Mononuclear cell (primary cell): ENCODE data around the gene DUSP10. TPM values are rescaled to one million over a fixed set of nuclear protein-coding genes. Genes with fewer than 3 reads are reported as not detected.

Experiments
- H3K27me3 ChIP-seq: 2 replicates; pipeline ENCODE4 v1.6.0; 2011; ENCODE audit warnings: low read length, control low read depth; ENCODE audit not compliant: insufficient read depth
- H3K4me1 ChIP-seq: 2 replicates; pipeline ENCODE4 v1.5.1; 2011; ENCODE audit warnings: mild to moderate bottlenecking, low read length, control low read depth; ENCODE audit not compliant: insufficient read depth
- H3K4me3 ChIP-seq: 2 replicates; pipeline ENCODE4 v1.5.1; 2011; ENCODE audit warnings: mild to moderate bottlenecking, low read length, moderate library complexity
- H3K9me3 ChIP-seq: 2 replicates; pipeline ENCODE4 v1.5.1; 2011; ENCODE audit warnings: low read depth, mild to moderate bottlenecking, control low read depth, low read length
- total RNA-seq: library from RNA; depleted of rRNA; stranded (reverse); fragments of >200 nt; gene quantifications from one replicate; pipeline ENCODE4 v1.2.3, GENCODE V29; 2012

DUSP10 gene
- total RNA-seq, 1 donor: 104 TPM

DNA sequence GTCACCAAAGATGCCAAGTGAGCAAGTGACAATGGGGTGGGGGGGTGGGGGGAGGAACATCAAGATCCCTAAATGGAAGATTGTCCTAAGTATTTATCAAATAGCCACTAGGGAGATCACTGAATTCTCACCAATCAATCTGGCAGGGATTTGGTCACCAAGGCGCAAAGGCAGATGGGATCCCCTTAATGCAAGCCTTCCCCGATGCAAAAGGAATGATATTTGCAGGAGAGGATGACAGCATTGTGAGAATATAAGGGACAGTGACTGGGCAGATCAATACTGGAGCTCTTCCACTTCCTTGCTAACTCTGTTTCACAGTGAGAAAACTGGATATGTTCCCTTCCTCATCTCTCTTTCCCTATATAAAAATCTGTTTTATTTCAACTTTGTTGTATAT is 40.9 kb downstream of the DUSP10 start:
- Histone ChIP-seq H3K9me3 (no peaks in the 10 kb centered on the region), H3K27me3 (no peaks in the 10 kb centered on the region), H3K4me1 (peaks cover 67% of the 10 kb centered on the region), H3K4me3 (no peak overlapping the region)

DNA sequence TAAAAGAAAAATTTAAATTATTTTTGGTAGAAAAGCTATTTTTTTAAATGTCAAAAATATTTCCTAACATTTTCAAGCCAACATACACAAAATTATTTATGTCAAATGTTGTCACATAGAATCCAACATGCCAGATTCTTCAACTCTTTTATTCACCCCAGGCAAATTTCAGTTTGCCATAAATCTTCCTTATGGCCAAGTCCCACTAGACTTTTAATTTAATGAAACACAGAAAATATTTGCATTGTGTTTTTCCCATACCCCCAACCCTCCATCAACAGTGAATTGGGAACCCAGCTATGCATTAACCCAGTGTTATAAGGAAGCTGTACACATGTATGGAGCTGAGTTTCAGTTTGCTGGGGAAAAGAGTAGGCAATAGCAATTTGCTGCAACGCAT is 41.4 kb downstream of the DUSP10 start:
- Histone ChIP-seq H3K27me3 (no peaks in the 10 kb centered on the region), H3K4me1 (peaks cover 63% of the 10 kb centered on the region), H3K9me3 (no peaks in the 10 kb centered on the region), H3K4me3 (no peak overlapping the region)

DNA sequence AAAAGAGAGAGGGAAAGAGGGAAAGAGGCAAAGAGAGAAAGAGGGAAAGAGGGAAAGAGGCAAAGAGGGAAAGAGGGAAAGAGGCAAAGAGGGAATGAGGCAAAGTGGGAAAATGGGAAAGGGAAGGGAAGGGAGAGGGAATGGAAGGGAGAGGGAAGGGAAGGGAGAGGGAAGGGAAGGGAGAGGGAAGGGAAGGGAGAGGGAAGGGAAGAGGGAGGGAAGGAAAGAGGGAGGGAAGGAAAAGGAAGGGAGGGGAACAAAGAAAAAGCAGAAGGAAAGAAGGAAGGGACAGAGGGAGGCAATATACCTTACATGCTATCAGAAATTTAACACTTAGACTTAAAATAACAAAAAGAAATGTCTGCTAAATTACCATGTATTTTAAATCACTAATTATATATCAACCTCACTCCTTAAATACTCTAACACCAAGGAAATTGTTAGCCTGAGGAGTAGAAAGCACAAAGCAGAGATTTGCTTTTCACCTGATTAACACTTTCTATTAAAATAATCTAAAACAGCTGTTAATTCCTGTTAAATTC is 41.8 kb downstream of the DUSP10 start:
- Histone ChIP-seq H3K27me3 (no peaks in the 10 kb centered on the region), H3K4me1 (peaks cover 58% of the 10 kb centered on the region), H3K4me3 (no peak overlapping the region), H3K9me3 (no peaks in the 10 kb centered on the region)

DNA sequence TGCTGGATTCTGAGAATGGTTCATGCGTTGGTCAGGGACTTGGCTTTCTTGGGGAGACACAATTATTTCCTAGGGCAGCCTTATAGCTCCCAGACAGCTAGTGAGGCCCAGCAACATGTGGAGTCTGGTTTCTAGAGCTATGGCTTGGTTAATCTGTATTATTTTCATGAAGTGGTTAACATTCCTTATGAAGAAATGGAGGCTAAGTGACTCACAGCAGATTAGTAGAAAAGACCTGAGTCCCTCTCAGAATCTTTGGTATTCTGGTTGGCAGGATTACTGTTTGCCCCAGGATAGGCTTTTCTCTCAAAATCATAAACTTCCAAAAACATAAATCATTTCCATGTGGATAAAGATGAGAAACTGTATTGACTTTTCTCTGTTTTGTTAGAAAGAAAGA is 42.3 kb downstream of the DUSP10 start:
- Histone ChIP-seq H3K4me3 (no peak overlapping the region), H3K27me3 (no peaks in the 10 kb centered on the region), H3K4me1 (peaks cover 54% of the 10 kb centered on the region), H3K9me3 (no peaks in the 10 kb centered on the region)

DNA sequence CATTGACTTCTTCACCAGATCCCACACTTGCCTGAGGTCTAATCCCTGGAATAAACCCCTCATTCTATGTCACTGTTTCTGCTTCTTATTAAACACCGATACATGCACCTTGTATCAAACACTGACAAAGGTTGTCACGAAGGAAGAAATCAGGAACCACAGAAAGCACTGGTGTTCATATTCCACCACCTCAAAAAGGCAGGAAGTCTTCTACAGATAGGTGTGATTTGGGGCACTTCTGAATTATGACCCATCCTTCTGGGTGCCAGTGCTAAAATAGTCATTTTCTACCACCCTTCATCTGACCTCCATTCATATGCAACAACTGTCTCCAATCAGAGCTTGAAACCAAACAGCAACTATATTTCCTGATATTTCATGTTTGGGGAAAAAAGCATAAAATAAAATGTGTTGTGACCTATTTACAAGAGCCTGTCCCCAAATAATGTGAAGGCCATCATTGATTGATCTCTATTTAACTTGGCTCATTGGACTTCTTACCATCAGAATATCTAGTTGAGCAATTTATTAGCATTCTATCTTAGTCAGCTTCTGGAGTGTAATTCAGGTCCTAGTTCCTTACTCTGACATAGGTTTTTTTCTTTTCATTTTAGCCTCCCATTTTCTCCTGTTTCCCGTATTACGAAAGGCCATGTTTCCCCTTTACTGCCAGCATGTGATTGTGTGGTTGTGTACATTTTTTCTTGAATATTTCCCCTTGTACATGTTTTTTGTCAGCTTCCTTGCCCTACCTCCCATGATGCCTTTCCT is 43.1 kb downstream of the DUSP10 start:
- H3K4me3 ChIP-seq: no peak overlapping the region
- no peaks in the 10 kb centered on the region for H3K9me3 ChIP-seq
- peaks cover 49% of the 10 kb centered on the region for H3K4me1 ChIP-seq
- no peaks in the 10 kb centered on the region for H3K27me3 ChIP-seq

DNA sequence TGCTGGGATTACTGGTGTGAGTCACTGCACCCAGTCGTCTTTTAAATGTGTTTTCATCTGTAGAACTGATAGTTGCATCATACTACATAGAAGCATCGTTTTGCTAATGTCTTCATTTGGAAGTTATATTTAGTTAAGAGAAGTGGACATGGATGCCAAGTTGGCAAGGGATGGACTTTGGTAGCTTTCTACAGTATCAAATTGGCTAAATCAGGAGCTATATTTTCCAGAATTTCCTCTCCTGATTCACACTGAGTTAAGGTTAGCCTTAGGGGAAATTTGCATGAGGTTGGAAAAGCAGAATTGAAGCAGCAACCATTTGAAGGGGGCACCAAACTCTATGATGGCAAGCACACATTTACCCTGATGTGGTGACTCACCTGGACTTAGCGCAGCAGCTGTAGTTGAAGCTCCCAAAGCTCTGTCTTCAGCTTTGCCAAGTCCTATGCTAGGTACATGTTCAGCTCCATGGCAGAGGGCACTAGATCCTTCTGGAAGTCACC is 43.9 kb downstream of the DUSP10 start:
- Histone ChIP-seq H3K9me3 (no peaks in the 10 kb centered on the region), H3K4me3 (no peak overlapping the region), H3K27me3 (no peaks in the 10 kb centered on the region), H3K4me1 (peaks cover 43% of the 10 kb centered on the region)

DNA sequence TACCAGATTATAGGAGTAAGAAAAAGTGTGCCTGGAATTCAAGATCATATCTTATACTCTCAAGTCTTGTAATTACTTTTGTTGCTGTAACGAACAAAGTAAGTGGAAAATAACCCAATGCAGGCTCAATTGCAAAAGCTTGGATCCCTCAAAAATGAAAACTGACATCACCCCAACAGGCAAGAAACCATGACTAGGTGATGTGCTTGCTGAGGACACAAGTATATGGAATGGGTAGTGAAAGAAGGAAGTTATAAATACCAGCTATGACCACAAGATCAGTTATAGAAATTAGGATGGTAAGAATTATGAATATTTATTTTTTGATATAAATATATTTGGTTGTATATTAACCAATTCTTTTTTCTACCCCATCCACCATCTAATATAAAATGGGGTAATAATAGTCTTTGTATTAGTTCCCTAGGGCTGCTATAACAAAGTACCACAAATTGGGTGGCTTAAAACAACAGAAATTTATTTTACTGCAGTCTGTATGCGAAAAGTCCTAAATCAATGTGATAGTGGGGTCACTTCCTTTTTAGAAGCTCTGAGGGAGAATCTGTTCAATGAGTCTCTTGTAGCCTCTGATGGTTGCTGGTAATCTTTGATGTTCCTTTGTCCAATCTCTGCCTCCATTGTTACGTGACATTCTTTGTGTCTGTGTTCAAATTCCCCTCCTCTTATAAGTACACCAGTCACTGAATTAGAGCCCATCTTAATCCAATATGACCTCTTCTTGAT is 45.0 kb downstream of the DUSP10 start:
- Histone ChIP-seq H3K4me3 (no peak overlapping the region), H3K9me3 (no peaks in the 10 kb centered on the region), H3K4me1 (peaks cover 39% of the 10 kb centered on the region), H3K27me3 (no peaks in the 10 kb centered on the region)

DNA sequence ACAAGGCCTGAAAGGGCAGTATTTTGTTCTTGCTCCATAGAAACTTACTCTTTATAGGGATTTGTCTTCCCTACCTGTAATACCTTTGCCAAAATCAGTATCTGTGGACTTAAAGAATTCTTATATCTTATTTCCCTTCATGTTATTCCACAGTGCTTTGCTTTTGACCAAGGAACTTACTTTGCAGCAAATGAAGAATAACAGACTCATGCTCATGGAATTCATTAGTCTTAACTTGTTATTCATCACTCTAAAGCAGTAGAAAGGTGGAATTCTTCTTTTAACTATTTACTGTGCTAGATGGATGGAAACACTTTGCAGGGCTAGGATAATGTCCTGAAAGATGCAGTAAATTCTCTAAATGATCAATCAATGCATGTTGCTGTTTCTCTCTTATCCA is 45.9 kb downstream of the DUSP10 start:
- peaks cover 33% of the 10 kb centered on the region for H3K4me1 ChIP-seq
- no peaks in the 10 kb centered on the region for H3K27me3 ChIP-seq
- no peaks in the 10 kb centered on the region for H3K9me3 ChIP-seq
- H3K4me3 ChIP-seq: no peak overlapping the region

DNA sequence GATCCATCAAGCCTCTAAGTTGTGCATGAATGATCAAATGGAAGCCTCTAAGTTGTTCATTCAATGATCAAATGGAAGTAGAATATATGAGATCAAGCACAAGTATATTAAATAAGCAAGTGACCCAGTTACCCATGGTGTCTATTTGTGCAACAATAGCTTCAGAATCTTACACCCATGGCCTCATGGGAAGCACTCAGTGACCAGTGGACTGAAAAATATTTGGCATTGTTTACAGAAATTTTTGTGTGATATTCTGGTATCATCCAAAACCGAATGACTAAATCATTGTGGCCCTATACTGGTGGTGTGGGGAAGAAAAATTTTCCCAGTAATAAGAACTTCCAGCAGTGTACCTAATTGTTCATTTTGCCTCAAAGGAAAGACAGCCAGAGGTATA is 46.6 kb downstream of the DUSP10 start:
- no peaks in the 10 kb centered on the region for H3K9me3 ChIP-seq
- H3K4me3 ChIP-seq: no peak overlapping the region
- no peaks in the 10 kb centered on the region for H3K27me3 ChIP-seq
- H3K4me1 ChIP-seq: peaks cover 31% of the 10 kb centered on the region

DNA sequence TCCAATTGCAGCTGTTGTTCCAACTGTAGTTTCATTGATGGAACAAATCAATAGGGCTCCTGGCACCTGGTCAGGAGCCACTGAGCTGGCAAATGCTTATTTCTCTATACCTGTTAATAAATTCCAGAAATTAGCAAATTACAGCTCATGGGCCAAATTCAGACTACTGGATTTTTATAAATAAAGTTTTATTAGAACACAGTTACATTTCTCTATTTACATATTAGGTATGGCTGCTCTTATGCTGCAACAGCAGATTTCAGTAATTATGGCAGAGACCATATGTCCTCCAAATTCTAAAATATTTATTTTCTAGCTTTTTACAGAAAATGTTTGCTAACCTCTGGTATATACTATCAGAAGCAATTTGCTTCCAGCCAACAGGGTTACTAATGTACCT is 47.8 kb downstream of the DUSP10 start:
- Histone ChIP-seq H3K27me3 (no peaks in the 10 kb centered on the region), H3K4me3 (no peak overlapping the region), H3K9me3 (no peaks in the 10 kb centered on the region), H3K4me1 (peaks cover 25% of the 10 kb centered on the region)

DNA sequence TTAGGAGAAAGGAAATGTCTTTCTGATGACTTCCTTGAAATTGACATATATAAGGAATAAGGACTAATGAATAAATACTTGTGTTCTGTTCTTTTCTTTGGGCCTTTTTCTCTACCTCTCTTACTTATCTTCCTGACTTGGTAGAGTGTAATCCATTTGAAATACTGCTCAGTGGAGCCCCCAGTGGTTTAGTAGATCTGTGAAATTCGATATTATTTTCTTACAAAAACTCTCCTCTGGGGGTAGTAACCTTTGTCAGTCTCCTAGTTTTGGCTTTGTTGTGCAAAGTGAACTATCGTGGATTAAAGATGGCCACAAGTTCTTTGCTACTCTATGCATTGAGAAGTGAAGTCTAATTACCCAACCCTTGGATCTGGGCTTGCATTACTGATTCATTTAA is 48.8 kb downstream of the DUSP10 start:
- H3K4me1 ChIP-seq: peaks cover 15% of the 10 kb centered on the region
- no peaks in the 10 kb centered on the region for H3K9me3 ChIP-seq
- no peak overlapping the region for H3K4me3 ChIP-seq
- no peaks in the 10 kb centered on the region for H3K27me3 ChIP-seq

DNA sequence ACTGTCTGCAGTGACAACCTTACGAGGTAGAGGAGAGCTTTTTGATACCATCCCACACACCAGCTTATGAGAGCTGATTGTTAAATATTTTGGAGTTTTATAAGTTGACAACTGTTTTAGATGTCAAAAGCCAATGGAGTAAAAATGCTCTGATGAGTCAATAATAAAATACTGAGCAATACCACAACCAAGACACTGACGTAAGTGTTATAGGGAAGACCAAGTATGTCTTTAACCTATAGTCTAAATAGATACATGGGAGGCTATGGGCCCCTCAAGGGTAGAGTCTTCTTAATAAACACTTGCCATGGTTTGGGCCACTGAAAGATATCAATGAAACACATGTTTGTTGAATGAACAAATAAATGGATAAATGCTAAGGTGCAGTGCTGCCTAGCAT is 49.2 kb downstream of the DUSP10 start:
- no peak overlapping the region for H3K4me3 ChIP-seq
- H3K9me3 ChIP-seq: no peaks in the 10 kb centered on the region
- peaks cover 11% of the 10 kb centered on the region for H3K4me1 ChIP-seq
- H3K27me3 ChIP-seq: no peaks in the 10 kb centered on the region

DNA sequence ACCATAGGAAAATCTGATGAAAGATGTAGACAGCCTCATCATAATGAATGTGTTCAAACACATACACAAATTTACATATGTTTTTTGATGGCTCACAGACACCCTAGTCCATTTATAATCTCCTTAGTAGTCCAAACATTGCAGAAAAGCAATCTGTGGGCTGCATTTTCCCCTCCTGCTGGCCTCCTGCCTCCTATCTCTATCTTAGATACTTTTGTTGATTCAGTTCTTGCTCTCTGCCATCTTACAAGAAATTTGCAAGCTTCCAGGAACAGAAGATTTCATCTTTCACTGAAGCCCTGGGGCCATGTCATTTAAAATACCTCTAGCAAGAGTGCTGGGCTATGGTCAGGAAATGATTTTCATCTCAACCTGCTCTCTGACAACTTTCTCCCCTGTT is 50.6 kb downstream of the DUSP10 start:
- Histone ChIP-seq H3K9me3 (no peaks in the 10 kb centered on the region), H3K4me1 (peaks cover 4% of the 10 kb centered on the region), H3K4me3 (no peak overlapping the region), H3K27me3 (no peaks in the 10 kb centered on the region)

DNA sequence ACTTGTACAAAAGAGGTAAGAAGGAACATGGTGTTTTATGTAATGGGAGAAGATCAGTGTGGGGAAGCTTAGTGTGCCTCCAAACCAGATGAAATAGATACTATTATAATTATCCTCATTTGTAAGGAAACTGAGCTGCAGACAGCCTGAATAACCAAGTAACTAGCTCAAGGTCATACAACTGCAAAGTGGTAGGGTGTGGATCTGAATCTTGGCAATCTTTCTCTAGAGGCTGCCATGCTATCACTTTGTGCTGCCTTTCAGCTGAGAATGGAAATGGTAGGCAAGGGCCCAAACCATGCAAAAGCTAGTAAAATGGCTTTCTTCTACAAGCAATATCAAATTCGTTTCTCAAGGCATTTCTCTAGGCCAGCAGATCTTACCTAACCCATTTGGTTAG is 51.0 kb downstream of the DUSP10 start:
- H3K9me3 ChIP-seq: no peaks in the 10 kb centered on the region
- H3K4me1 ChIP-seq: peaks cover 4% of the 10 kb centered on the region
- no peaks in the 10 kb centered on the region for H3K27me3 ChIP-seq
- no peak overlapping the region for H3K4me3 ChIP-seq

DNA sequence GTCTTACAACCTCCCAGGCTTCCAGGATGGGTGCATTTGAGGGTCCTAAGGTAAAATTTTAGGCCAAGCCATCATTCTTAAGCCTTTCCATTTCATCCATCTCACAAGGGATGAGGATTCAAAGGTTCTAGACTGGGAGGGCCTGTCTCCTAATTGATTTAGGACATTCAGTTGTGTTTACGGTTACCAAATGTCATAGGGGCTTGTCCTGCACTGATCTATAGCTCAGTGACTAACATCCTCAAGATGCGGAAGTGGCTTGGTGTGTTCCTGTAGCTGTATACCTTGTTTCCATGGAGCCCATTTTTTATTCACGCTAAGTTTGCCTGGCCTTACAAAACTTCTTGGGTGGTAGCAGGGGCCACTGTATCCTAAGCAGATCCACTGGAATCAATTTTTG is 52.8 kb downstream of the DUSP10 start:
- H3K4me3 ChIP-seq: no peak overlapping the region
- H3K27me3 ChIP-seq: no peaks in the 10 kb centered on the region
- no peaks in the 10 kb centered on the region for H3K9me3 ChIP-seq
- peaks cover 4% of the 10 kb centered on the region for H3K4me1 ChIP-seq
